Inflammatory macrophage treated with lipopolysaccharide for 4 hours (primary cell): ENCODE results near the gene RIT2.
"Not testable (repeated sequence)": the region's sequence is repeated elsewhere in the genome, so short reads cannot be mapped to it uniquely, and the experiment has no call there.

Experiments used
- DNase-seq: peaks from one replicate; pipeline ENCODE4 v3.0.0-alpha.2; 2020

The RIT2 gene

DNA sequence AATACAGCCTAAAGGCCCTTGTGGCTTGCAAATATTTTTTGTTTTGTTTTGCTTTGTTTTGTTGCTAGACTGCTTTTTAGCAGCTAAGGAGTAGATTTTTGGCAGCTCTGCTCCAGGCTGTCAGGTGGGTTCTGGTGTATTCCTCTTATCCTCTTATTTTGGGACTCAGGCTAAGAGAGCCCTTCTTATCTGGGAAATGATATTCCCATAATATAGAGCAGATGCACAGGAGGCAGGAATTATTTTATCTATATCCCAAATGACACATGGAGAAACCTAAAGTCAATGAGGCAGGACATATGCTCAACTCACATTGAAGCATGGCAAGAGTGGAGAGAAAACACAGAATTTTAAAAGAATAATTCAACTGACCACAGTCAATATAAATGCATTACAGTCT is 369.6 kb downstream of the RIT2 start:
- DNase-seq: no peak

DNA sequence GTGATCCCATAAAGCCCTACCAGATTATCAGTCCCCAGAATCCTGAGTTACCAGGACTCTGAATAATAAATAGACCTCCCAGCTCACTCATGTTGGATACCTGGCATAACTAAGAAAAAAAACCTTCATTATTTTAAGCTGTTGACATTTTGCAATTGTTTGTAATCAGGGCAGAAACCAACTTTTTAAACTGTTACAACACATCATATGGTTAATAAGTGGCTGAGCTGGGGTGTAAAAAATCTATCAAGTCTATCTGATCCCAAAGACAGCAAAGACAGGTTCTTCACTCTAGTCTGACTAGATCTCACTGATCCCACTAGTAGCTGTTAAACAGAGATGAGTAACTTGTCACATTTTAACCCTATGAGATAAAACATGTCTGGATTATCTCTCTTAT is 370.3 kb downstream of the RIT2 start:
- no peak for DNase-seq

DNA sequence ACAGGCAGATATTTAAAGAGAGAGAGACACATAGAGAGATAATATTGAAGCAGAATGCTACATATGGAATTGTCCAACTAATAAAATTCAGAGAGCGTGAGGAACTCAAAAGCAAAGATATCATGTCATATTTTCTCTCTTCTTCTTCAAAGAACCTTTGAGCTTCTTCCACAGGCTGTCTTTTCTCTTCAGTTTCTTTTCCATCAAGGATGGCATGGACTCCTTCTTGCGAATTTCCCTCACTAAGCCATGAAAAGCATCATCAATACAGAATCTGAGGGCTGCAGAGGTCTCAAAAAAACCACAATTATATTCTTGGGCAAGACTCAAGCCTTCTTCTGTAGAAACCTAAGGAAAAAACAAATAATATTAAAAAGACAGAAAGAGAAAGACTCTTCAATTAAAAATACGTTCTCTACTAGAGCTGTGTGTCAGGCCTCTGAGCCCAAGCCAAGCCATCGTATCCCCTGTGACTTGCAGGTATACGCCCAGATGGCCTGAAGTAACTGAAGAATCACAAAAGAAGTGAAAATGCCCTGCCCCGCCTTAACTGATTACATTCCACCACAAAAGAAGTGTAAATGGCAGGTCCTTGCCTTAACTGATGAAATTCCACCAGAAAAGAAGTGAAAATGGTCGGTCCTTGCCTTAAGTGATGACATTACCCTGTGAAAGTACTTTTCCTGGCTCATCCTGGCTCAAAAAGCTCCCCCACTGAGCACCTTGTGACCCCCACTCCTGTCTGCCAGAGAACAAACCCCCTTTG is 371.9 kb downstream of the RIT2 start:
- no peak for DNase-seq

DNA sequence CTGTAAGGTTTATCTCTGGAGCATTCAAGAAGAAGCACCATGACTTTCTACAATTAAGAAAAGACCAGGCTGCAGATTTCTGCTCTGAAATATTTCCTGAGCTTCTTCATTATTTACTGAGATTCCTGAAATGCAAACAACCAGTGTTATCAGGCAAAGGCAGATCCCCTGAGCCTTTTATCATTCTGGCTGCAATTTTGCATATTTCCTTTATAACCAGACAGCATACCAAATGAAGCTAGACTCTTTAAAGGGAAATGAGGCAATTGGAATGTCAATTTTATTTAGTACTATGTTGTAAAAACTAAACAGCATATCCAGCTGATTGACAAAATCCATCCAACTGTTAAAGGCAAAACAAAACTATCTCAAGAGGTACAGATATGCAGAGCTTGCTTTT is 372.5 kb downstream of the RIT2 start:
- DNase-seq: no peak

DNA sequence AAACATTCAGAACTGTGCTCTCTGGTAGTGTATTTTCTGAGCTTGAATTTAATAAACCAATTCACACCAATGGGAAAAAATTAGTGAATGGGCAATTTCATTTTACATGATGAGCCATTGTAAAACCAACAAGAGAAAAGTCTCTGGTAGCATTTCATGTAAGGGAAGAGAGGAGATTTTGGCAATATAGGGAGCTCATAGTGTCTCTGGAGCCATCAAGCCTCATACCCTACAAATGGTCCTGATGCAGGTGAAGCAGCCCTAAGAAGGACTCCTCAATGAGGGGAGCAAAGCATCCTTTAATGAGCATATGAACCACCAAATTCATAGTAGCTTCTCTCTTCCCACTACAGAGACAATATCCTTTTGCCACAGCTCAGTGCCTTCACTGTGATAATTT is 373.0 kb downstream of the RIT2 start:
- no peak for DNase-seq

GRCh38 chr18:42741805-42742347 is 373.6 kb downstream of the RIT2 start:
- not testable (repeated sequence) for DNase-seq

GRCh38 chr18:42741299-42741698 is 374.2 kb downstream of the RIT2 start:
- not testable (repeated sequence) for DNase-seq

DNA sequence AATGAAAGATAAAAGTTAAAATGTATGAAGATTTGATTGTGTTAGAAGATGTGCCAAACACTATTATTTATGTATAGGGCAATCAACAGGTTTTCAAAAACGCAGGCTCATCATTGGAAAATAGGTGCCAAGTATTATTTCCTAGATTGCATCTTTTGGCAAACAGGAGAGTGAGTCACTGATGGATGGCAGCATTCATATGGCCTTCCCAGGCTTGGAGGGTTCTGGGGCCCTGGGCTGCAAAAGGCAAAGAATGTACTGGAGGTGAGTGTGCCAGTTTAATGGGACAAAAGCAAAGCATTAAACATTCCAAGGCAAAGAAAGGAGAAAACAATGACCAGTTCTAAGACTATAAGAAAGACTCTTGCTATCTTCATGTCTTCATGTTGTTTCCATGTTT is 379.4 kb downstream of the RIT2 start:
- no peak for DNase-seq

DNA sequence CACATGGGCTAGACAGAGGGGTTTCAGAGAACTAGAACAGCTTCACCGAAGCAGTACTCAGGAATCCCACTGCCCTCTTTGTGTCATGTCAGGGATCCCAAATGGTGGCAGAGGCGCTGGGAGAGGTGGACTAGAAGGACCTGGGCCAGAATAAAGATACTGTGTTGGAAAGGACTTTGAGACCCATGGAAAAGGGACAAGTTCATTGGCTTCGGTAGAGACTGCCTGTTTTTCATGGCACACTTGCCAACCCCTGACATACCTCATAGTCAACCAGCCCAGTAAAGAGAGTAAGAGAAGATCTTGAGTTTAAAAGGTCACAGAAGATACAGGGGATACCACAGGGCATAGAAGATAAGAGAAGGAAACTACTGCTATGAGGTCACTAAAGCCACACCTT is 381.0 kb downstream of the RIT2 start:
- DNase-seq: no peak

DNA sequence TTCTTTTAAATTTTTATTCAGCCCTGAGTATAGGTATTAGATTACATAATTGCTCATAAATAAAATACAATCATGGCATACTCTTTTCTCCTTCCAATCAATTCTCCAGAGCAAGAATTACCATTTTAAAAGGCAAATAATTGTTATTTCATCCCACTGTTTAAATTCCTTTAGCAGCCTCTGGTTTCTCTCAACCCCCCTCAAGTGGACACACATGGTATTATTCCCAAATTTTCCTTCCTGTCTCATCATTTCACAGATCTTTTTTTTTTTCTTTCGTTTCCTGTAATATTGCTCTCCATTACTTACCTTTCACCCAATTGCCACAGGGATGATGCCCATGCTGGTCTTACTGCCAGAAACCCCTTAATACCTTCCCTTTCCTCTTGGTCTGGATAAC is 385.2 kb downstream of the RIT2 start:
- DNase-seq: no peak

- DNase-seq: no peak
Measured at GRCh38 chr18:42719221-42719620, 396.3 kb downstream of the RIT2 start.

DNA sequence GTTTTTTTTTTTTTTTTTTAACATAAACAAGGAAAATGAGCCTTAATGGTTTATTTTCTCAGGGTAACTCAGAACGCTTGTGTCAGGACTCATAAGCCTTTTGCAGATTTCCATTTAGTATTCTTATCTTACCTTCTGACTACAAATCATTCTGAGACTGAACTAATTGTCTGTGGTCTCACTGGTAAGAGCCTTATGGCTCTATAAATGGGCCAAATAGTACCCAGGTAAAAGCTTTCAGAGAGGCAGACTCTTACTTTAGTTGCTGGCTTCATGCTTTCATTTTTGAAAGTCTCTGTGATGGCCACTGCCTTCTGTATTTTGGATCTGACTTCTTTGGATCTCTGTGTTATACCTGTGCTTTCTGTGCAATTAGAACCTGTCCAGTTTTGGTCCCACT is 403.4 kb downstream of the RIT2 start:
- DNase-seq: no peak

- DNase-seq: no peak
Measured at GRCh38 chr18:42707080-42707479, 408.4 kb downstream of the RIT2 start.

DNA sequence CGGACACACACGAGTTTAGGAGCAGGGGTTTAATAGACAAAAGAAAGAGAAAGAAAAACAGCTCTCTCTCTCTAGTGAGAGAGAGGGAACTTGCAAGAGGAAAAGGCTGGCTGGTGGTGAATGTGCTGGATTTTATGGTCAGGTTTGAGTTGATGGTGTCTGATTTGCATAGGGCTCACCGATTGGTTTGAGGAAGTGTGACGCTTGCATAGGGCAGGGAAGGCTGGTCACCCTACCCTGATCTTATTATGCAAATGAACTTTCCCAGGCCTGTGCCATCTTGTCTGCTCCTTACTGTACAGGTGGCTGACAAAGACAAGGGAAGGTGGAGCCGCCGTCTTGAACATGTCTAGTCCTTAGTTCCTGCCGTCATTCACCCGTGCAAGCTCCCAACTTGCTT is 408.9 kb downstream of the RIT2 start:
- DNase-seq: no peak

- DNase-seq: no peak
Measured at GRCh38 chr18:42706029-42706608, 409.4 kb downstream of the RIT2 start.
